SH-SY5Y (cell line): Measurements from ENCODE around the gene MUC20.

Experiments
- GATA2 ChIP-seq: IDR thresholded peaks from 2 replicates; pipeline ENCODE4 v1.6.1; 2011; ENCODE audit warnings: mild to moderate bottlenecking, low read depth, low read length
- GATA3 ChIP-seq: IDR thresholded peaks from 2 replicates; pipeline ENCODE4 v1.6.1; 2011; ENCODE audit warnings: low read depth, mild to moderate bottlenecking, low read length, moderate library complexity

GRCh38 chr3:195777975-195778374 is 57.2 kb downstream of the MUC20 start:
- TF ChIP-seq GATA2, result no peak
- TF ChIP-seq GATA3, result no peak
